Measurements from ENCODE around the gene AMOTL2. TPM values are rescaled to one million over a fixed set of nuclear protein-coding genes. Genes with fewer than 3 reads are reported as not detected.

AMOTL2 gene
- total RNA-seq, 1 experiment from 2014 or later: 96.0 TPM

GRCh38 chr3:134363381-134363755 lies 10.9 kb downstream of the AMOTL2 start:
- H3K4me3 ChIP-seq (ENCODE audit: low read length): no peak overlapping the region
- peaks cover 73% of the 10 kb centered on the region for H3K36me3 ChIP-seq (ENCODE audit: low read depth, low read length)

DNA sequence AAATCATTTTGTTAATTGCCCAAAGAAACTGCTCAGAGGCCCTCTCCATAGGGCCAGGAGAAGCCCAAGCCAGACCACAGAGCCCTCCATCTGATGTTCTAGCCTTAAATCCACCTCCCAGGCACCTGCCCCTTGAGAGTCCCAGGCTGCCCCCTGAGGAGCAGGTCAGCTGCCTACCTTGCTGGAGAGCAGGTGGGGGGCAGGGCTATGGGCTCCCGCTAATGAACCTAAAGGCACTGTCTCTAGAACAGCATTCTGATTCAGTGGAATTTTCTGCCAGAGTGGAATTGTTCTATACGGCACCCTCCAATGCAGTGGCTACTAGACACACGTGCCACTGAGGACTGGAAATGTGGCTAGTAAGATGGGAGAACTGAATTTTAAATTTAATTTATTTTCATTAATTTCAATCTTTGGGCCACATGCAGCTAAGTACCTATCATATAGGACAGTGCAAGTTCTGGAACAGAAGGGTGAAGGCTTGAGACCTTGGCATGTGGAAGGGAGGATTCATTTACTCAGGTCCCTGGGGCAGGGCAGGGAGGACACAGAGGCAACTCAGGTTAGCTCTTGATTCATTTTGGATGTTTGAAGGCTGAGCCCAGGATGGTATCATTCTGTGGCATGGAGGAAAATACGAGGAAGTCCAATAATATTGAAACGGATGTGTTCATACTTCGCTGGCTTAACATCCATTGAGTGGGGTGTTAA lies 11.4 kb downstream of the AMOTL2 start:
- Histone ChIP-seq H3K4me2 (ENCODE audit: low read length) (no peak overlapping the region), H3K9me3 (ENCODE audit: low read length) (no peaks in the 10 kb centered on the region), H3K9ac (ENCODE audit: low read length) (no peak overlapping the region), H3K27ac (ENCODE audit: low read length) (no peak overlapping the region), H3K79me2 (ENCODE audit: low read length) (peaks cover 25% of the 10 kb centered on the region), H3F3A (ENCODE audit: low read length, unreplicated experiment) (no peaks in the 10 kb centered on the region), H3K27me3 (ENCODE audit: low read length) (no peaks in the 10 kb centered on the region), H3K4me3 (ENCODE audit: low read length) (no peak overlapping the region), H3K4me1 (ENCODE audit: insufficient read depth, low read length) (peaks cover 58% of the 10 kb centered on the region), H3K9me2 (replicated peaks; ENCODE audit: low read length) (no peaks in the 10 kb centered on the region), H4K20me1 (ENCODE audit: low read length) (no peaks in the 10 kb centered on the region), H3K36me3 (ENCODE audit: low read depth, low read length) (peaks cover 73% of the 10 kb centered on the region), H2AFZ (ENCODE audit: low read length) (no peak overlapping the region)
- ChIA-PET POLR2A (ENCODE audit: unreplicated experiment) (no interaction called here), CTCF (no interaction called here)
- intact Hi-C loops (cut with micrococcal nuclease): no loop called here
- no peak for ATAC-seq
- no peak for DNase-seq
- no peak for TF ChIP-seq CTCF (conservative IDR thresholded peaks at IDR 0.05; ENCODE audit: low read depth, low read length)
- no peak for TF ChIP-seq EZH2 (IDR thresholded peaks at IDR 0.05; ENCODE audit: low read length, unreplicated experiment)
- BruUV-seq (replicated peaks): no TSS peak

More at GRCh38 chr3:134363381-134363755, 10.9 kb downstream of the AMOTL2 start:
- no peaks in the 10 kb centered on the region for H3K9me2 ChIP-seq (replicated peaks; ENCODE audit: low read length)
- no peaks in the 10 kb centered on the region for H3K27me3 ChIP-seq (ENCODE audit: low read length)
- peaks cover 29% of the 10 kb centered on the region for H3K79me2 ChIP-seq (ENCODE audit: low read length)
- H2AFZ ChIP-seq (ENCODE audit: low read length): no peak overlapping the region
- no peaks in the 10 kb centered on the region for H4K20me1 ChIP-seq (ENCODE audit: low read length)
- no TSS peak for BruUV-seq (replicated peaks)
- no peak overlapping the region for H3K9ac ChIP-seq (ENCODE audit: low read length)
- ATAC-seq: no peak
- peak overlapping the region; percentile 81 for H3K4me2 ChIP-seq (ENCODE audit: low read length)
- CTCF ChIA-PET: no interaction called here
- peaks cover 53% of the 10 kb centered on the region for H3K4me1 ChIP-seq (ENCODE audit: insufficient read depth, low read length)
- H3F3A ChIP-seq (ENCODE audit: low read length, unreplicated experiment): no peaks in the 10 kb centered on the region
- peak overlapping the region; percentile 66; the same call in 1 of the 2 replicates for H3K27ac ChIP-seq (ENCODE audit: low read length)
- POLR2A ChIA-PET (ENCODE audit: unreplicated experiment): no interaction called here
- TF ChIP-seq EZH2 (IDR thresholded peaks at IDR 0.05; ENCODE audit: low read length, unreplicated experiment) (no peak), EZH2phosphoT487 (IDR thresholded peaks at IDR 0.05; ENCODE audit: borderline replicate concordance, low read length) (no peak), CTCF (conservative IDR thresholded peaks at IDR 0.05; ENCODE audit: low read depth, low read length) (no peak)
- no peaks in the 10 kb centered on the region for H3K9me3 ChIP-seq (ENCODE audit: low read length)
- intact Hi-C loops (cut with micrococcal nuclease): no loop called here
- no peak for DNase-seq

DNA sequence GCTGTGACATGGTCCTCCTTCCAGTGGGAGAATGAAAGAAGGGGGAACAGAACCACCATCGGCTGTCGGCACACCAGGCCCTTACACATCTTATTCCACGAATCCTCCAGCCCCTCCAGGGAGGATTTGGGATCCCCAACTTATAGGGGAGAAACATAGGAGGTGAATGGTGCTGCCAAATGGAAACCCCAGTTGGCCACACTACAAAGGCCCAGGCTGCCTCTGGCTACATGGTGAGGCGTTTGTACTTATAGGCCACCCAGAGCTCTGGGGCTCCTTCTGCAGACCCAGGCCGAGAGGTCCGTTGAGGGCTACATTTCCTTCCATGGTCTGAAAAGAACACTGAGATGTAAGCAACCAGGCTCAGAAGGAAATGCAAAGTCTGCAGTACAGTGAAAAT lies 12.0 kb downstream of the AMOTL2 start:
- Histone ChIP-seq H2AFZ (ENCODE audit: low read length) (no peak overlapping the region), H3K9me2 (replicated peaks; ENCODE audit: low read length) (no peaks in the 10 kb centered on the region), H3K9me3 (ENCODE audit: low read length) (no peaks in the 10 kb centered on the region), H4K20me1 (ENCODE audit: low read length) (no peaks in the 10 kb centered on the region), H3K4me1 (ENCODE audit: insufficient read depth, low read length) (peaks cover 64% of the 10 kb centered on the region), H3K27me3 (ENCODE audit: low read length) (no peaks in the 10 kb centered on the region), H3F3A (ENCODE audit: low read length, unreplicated experiment) (no peaks in the 10 kb centered on the region), H3K4me3 (ENCODE audit: low read length) (no peak overlapping the region), H3K9ac (ENCODE audit: low read length) (no peak overlapping the region), H3K4me2 (ENCODE audit: low read length) (no peak overlapping the region), H3K36me3 (ENCODE audit: low read depth, low read length) (peaks cover 76% of the 10 kb centered on the region), H3K27ac (ENCODE audit: low read length) (no peak overlapping the region), H3K79me2 (ENCODE audit: low read length) (peaks cover 31% of the 10 kb centered on the region)
- BruUV-seq (replicated peaks): no TSS peak
- ATAC-seq (no peak), DNase-seq (no peak)
- intact Hi-C loops (cut with micrococcal nuclease): no loop called here
- CTCF ChIA-PET: no interaction called here
- no peak for TF ChIP-seq EZH2phosphoT487 (IDR thresholded peaks at IDR 0.05; ENCODE audit: borderline replicate concordance, low read length)
- TF ChIP-seq EZH2 (IDR thresholded peaks at IDR 0.05; ENCODE audit: low read length, unreplicated experiment): no peak
- no peak for TF ChIP-seq CTCF (conservative IDR thresholded peaks at IDR 0.05; ENCODE audit: low read depth, low read length)
- POLR2A ChIA-PET (ENCODE audit: unreplicated experiment): no interaction called here

Data from PC-3 (cell line).